NAMALWA (cell line): Measurements from ENCODE around the gene ABLIM2.
"Not testable (repeated sequence)": the region's sequence is repeated elsewhere in the genome, so short reads cannot be mapped to it uniquely, and the experiment has no call there.

Experiments
- DNase-seq: peaks from one replicate; pipeline ENCODE4 v3.0.0-alpha.2; 2015; ENCODE audit warnings: low spot score

Gene ABLIM2

GRCh38 chr4:7939377-7940108 is 219.1 kb downstream of the ABLIM2 start, which contains the start of gene AFAP1:
Gene AFAP1, minus strand, starts transcription at chr4:7939861. Its CDS starts 67,783 bp downstream, at chr4:7872078.
- DNase-seq, result peak; percentile 67

GRCh38 chr4:7938609-7939376 is 219.8 kb downstream of the ABLIM2 start:
- DNase-seq, result no peak

DNA sequence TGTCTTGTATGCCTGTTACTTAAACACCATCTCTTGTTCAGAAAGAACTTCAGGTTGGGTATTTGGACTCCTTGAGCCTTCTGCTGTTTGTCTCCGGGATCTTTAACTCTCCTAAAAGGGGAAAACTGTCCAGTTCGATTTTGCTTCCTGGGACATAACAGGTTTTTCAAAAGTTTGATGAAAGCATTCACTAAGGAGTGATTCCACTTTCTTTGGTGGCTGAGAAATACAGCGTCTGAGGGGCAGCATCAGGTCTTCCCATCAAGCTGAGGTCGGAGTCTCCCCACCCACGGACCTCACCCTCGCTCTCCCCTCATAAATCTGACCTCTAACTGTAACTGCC is 220.4 kb downstream of the ABLIM2 start:
- DNase-seq, result no peak

GRCh38 chr4:7937006-7937405 is 221.6 kb downstream of the ABLIM2 start:
- no peak for DNase-seq

DNA sequence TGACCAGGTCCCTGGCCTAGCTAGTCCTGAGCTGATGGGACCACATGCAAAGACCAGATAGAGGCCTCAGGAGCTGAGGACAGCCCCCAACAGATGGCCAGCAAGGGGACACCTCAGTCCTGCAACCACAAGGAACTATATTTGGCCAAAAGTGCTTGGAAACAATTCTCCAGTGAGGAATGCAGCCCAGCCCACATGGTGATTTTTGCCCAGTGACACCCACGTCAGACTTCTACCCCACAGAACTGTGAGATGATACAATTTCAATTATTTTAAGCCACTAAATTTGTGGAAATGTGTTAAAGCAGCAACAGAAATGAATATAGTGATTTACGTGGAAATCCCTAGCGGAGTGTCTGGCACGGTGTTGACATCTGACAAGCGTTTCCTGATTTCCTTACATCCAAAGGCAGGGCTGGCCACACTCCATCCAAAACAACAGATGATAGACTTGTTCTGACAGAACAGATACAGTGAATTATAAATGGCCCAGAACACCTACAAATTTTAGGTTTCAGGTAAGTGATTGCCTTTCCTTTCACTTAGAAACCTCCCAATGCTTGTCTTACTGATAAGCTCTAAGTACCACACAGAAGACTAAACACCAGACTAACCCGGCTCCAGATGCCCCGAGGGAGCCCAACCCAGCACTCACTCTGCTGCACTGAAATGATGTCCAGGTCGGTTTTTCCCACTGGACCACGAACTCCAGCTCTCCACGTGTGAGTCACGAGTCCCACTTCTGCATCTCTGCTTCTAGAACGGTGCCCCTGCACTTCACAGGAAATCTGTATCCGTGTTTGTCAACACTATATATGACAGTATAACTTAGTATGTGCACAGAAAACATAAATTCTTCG is 224.7 kb downstream of the ABLIM2 start:
- no peak for DNase-seq

DNA sequence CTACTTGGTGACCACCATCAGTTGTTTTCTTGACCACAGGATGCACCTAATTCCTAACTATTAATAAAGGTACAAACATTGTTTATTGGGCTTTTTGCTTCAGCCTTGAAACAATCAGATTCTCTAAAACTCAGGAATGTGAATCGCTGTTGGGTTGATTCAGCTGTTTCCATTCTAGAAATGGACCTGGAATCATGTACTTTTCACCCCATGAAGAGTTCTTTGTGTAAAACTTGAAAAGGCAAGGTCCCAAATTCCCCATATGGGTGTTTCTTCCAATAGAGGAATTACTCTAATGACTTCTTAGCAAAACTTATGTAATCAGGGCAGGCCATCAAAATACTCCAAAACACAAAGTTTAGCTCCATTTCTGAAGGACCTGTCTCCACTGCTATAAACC is 226.3 kb downstream of the ABLIM2 start:
- DNase-seq, result no peak

DNA sequence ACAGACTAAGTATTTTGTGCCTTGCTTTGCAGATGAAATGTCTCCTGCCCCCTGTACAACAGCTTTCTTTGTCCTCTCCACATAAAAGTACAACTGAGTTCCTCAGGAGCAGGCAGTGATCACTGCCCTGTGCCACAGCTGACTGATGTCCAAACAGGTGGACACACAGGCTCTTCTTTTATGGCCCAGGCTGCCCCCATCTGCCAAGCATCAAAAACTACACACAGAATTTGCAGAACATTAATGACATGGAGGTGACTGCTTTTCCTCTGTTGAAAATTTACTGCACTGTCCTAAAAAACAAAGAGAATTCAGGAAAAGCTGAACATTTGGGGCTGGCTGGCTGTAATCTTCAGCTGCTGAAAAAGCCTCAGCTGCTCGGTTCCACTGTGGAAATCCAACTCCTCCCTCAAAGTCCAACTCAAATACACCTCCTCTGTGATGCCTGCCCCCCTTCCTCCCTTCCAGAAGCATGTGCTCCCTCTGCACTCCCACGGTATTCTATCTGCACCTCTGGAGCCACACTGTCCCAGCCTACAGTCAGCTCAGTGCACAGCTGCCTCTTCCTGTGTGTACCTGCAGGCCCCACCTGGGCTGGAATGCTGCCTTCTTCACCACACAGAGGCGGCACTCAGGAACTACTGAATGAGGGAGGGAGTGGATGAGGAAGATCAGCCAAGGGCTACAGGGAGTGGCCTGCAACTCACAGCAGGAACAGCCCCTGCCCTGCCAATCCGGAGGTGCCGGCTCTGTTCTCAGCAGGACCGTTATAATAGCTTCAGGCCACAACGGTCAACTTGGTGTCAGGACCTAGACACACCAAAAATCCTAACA is 229.3 kb downstream of the ABLIM2 start:
- DNase-seq, result no peak

DNA sequence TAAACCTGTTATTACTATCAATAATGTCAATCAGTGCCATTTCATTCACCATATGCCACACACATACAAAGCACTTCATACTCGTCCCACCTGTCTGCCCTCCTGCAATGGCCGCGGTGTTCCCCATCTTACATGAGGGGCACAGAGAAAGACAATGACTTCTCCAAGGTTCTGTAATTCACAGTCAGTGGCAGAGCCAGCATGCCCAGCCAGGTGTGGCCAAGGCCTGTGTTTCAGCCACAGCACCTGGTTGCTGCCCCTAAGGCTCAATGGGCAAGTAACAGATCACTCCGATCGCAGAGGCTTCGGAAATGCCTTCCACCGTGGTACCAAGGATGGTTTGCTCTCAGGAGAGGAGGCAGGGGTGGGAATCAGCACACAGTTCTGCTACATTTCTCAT is 229.9 kb downstream of the ABLIM2 start:
- no peak for DNase-seq

GRCh38 chr4:7926822-7927221 is 231.8 kb downstream of the ABLIM2 start:
- DNase-seq, result no peak

DNA sequence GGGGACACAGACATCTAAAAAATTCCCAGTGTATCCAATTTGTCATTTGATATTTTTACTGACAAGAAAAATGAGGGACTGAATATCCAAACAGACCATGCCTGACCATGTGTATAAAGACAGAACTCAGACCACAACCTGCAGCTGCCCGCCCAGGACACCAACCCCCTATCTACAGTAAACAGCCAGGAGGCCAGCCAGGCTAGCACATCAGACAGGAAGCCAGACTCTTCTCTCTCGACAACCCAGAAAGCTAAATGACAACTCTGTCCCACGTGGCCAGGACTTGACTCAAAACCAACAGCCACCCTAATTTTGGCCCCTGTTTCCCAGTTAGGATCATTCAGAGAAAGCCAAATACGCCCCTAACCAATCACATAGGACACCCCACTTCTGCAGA is 234.0 kb downstream of the ABLIM2 start:
- DNase-seq, result no peak

- no peak for DNase-seq
Measured at GRCh38 chr4:7924163-7924562, 234.4 kb downstream of the ABLIM2 start.

DNA sequence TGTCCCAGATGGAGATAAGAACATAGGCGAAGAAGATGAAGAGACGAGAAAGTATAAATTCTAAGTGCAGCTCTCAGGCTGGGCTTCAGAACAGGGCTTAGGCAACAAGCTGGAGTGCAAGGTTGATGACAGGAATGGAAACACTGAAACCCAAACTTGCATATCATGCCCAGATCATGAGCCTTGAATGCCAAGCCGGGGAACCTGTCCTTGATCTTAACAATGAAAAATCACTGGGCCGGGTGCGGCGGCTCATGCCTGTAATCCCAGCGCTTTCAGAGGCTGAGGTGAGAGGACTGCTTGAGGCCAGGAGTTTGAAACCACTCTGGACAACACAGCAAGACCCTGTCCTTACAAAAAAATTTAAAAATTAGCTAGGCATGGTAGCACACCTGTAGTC is 236.1 kb downstream of the ABLIM2 start:
- DNase-seq, result no peak

GRCh38 chr4:7918981-7919380 is 239.6 kb downstream of the ABLIM2 start:
- DNase-seq, result no peak

- not testable (repeated sequence) for DNase-seq
Measured at GRCh38 chr4:7918187-7918586, 240.4 kb downstream of the ABLIM2 start.

- DNase-seq, result no peak
Measured at GRCh38 chr4:7917669-7918068, 240.9 kb downstream of the ABLIM2 start.

GRCh38 chr4:7915875-7916242 is 242.8 kb downstream of the ABLIM2 start:
- no peak for DNase-seq
